Esophagus squamous epithelium (tissue), 4 donors: ENCODE measurements around the gene AKIP1.

Experiments used
- POLR2A ChIP-seq, 4 donors: fragments of 450-650 bp; IDR thresholded peaks; one replicate each; pipeline ENCODE4 v1.6.1; 2017; ENCODE audit warnings: antibody characterized with exemption in 4 of 4, mild to moderate bottlenecking in 4 of 4, moderate library complexity in 3 of 4
- TF ChIP-seq, protein P1 (sequence below), 6 experiments: fragments of 450-650 bp in 4 of 6; fragments of 200-600 bp in 2 of 6; sonication (generic) in 2 of 6; IDR thresholded peaks; one replicate each; pipeline ENCODE4 v1.5.1; 2016 to 2019; ENCODE audit warnings: antibody characterized with exemption in 6 of 6, mild to moderate bottlenecking in 4 of 6, moderate library complexity in 4 of 6

DNA sequence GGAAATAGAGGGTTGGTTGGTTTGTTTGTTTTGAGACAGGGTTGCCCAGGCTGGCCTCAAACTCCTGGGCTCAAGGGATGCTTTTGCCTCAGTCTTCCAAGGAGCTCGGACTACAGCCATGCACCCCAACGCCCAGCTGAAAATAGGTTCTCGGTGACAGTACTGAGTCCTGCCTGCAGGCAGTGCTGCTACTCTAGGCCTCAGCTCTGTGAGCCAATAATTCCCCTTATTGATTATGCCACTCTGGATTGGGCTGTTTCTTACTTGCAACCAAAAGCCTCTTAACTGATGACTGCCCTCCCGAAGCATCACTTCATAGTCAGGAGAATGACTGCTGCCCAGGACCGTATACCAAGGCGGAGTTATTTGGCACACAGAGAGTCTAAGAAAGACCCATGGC lies 22.9 kb downstream of the AKIP1 start:
- TF ChIP-seq, protein P1, sequence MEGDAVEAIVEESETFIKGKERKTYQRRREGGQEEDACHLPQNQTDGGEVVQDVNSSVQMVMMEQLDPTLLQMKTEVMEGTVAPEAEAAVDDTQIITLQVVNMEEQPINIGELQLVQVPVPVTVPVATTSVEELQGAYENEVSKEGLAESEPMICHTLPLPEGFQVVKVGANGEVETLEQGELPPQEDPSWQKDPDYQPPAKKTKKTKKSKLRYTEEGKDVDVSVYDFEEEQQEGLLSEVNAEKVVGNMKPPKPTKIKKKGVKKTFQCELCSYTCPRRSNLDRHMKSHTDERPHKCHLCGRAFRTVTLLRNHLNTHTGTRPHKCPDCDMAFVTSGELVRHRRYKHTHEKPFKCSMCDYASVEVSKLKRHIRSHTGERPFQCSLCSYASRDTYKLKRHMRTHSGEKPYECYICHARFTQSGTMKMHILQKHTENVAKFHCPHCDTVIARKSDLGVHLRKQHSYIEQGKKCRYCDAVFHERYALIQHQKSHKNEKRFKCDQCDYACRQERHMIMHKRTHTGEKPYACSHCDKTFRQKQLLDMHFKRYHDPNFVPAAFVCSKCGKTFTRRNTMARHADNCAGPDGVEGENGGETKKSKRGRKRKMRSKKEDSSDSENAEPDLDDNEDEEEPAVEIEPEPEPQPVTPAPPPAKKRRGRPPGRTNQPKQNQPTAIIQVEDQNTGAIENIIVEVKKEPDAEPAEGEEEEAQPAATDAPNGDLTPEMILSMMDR (IDR thresholded peaks at IDR 0.05), result no peak
- no peak for TF ChIP-seq POLR2A (IDR thresholded peaks at IDR 0.05)
